WTC11 (cell line): ENCODE measurements around the gene HDDC3.

Experiments used
- ATF3 ChIP-seq: sonication (generic); formaldehyde crosslinking; conservative IDR thresholded peaks from 2 replicates; pipeline ENCODE4 v1.8.1; 2022; ENCODE audit warnings: mild to moderate bottlenecking, missing genetic modification reagents
- E2F4 ChIP-seq: sonication (generic); formaldehyde crosslinking; IDR thresholded peaks from 2 replicates; pipeline ENCODE4 v1.8.1; 2022; ENCODE audit warnings: low read depth, mild to moderate bottlenecking, moderate library complexity, missing genetic modification reagents, borderline replicate concordance
- ETV6 ChIP-seq: sonication (generic); formaldehyde crosslinking; IDR thresholded peaks from 2 replicates; pipeline ENCODE4 v1.8.1; 2022; ENCODE audit warnings: mild to moderate bottlenecking, missing genetic modification reagents
- IRF2 ChIP-seq: sonication (generic); formaldehyde crosslinking; IDR thresholded peaks from 2 replicates; pipeline ENCODE4 v1.8.0; 2022; ENCODE audit warnings: low read depth, missing genetic modification reagents, borderline replicate concordance
- JUN ChIP-seq: sonication (generic); formaldehyde crosslinking; IDR thresholded peaks from 2 replicates; pipeline ENCODE4 v1.8.0; 2023; ENCODE audit warnings: mild to moderate bottlenecking, missing genetic modification reagents
- STAT6 ChIP-seq: sonication (generic); formaldehyde crosslinking; conservative IDR thresholded peaks from 2 replicates; pipeline ENCODE4 v1.8.1; 2023; ENCODE audit warnings: mild to moderate bottlenecking, low read depth, missing genetic modification reagents, moderate library complexity
- TF ChIP-seq, protein P1 (sequence below): sonication (generic); formaldehyde crosslinking; IDR thresholded peaks from 2 replicates; pipeline ENCODE4 v1.8.1; 2023; ENCODE audit warnings: mild to moderate bottlenecking, missing genetic modification reagents, moderate library complexity
- TF ChIP-seq, protein P2 (sequence below): fragments of 200-600 bp; IDR thresholded peaks from 2 replicates; pipeline ENCODE4 v1.8.0; 2022; ENCODE audit warnings: antibody characterized with exemption

- TF ChIP-seq ATF3 (CRISPR knock-in tag): no peak
- TF ChIP-seq ETV6 (CRISPR knock-in tag): no peak
- no peak for TF ChIP-seq E2F4
- TF ChIP-seq, protein P1, sequence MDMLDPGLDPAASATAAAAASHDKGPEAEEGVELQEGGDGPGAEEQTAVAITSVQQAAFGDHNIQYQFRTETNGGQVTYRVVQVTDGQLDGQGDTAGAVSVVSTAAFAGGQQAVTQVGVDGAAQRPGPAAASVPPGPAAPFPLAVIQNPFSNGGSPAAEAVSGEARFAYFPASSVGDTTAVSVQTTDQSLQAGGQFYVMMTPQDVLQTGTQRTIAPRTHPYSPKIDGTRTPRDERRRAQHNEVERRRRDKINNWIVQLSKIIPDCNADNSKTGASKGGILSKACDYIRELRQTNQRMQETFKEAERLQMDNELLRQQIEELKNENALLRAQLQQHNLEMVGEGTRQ (CRISPR knock-in tag): no peak
- TF ChIP-seq STAT6 (CRISPR knock-in tag): no peak
- TF ChIP-seq, protein P2, sequence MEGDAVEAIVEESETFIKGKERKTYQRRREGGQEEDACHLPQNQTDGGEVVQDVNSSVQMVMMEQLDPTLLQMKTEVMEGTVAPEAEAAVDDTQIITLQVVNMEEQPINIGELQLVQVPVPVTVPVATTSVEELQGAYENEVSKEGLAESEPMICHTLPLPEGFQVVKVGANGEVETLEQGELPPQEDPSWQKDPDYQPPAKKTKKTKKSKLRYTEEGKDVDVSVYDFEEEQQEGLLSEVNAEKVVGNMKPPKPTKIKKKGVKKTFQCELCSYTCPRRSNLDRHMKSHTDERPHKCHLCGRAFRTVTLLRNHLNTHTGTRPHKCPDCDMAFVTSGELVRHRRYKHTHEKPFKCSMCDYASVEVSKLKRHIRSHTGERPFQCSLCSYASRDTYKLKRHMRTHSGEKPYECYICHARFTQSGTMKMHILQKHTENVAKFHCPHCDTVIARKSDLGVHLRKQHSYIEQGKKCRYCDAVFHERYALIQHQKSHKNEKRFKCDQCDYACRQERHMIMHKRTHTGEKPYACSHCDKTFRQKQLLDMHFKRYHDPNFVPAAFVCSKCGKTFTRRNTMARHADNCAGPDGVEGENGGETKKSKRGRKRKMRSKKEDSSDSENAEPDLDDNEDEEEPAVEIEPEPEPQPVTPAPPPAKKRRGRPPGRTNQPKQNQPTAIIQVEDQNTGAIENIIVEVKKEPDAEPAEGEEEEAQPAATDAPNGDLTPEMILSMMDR: no peak
- TF ChIP-seq IRF2 (CRISPR knock-in tag): no peak
- no peak for TF ChIP-seq JUN (CRISPR knock-in tag)
Observed at GRCh38 chr15:90890839-90891238, 41.5 kb downstream of the HDDC3 start.
